Thoracic aorta (tissue), 2 donors: ENCODE data around the gene CACNA2D3. TPM values are rescaled to one million over a fixed set of nuclear protein-coding genes. Genes with fewer than 3 reads are reported as not detected.

Experiments used
- ATAC-seq: fragments of 150-250 bp; one replicate; pipeline ENCODE4 v1.8.0; 2017; ENCODE audit warnings: low read depth; ENCODE audit not compliant: insufficient number of reproducible peaks, low FRiP score
- DNase-seq: peaks from one replicate; pipeline ENCODE4 v3.0.0-alpha.2; 2020; ENCODE audit warnings: low spot score
- H3K27ac ChIP-seq, 2 donors: fragments of 200-600 bp; sonication (generic); 1 replicate in 1 of 2; 2 replicates in 1 of 2; pipeline ENCODE4 v1.5.1; 2016; ENCODE audit warnings: mild to moderate bottlenecking in 2 of 2, moderate library complexity in 2 of 2
- H3K27me3 ChIP-seq: fragments of 200-600 bp; sonication (generic); replicated peaks from 2 replicates; pipeline ENCODE4 v1.6.0; 2016; ENCODE audit warnings: mild to moderate bottlenecking; ENCODE audit not compliant: insufficient read depth
- H3K36me3 ChIP-seq: fragments of 200-600 bp; sonication (generic); one replicate; pipeline ENCODE4 v1.5.1; 2016
- H3K4me1 ChIP-seq, 2 donors: fragments of 200-600 bp; sonication (generic); 1 replicate in 1 of 2; 2 replicates in 1 of 2; pipeline versions ENCODE4 v1.5.1 to v1.6.0; 2016; ENCODE audit warnings: low read depth in 2 of 2, mild to moderate bottlenecking in 1 of 2; ENCODE audit not compliant: control insufficient read depth in 1 of 2
- H3K4me3 ChIP-seq: fragments of 200-600 bp; sonication (generic); 2 replicates; pipeline ENCODE4 v1.5.1; 2016; ENCODE audit warnings: mild to moderate bottlenecking
- H3K9me3 ChIP-seq: fragments of 200-600 bp; sonication (generic); 2 replicates; pipeline ENCODE4 v1.5.1; 2016
- total RNA-seq, 2 donors: library from RNA; depleted of rRNA; stranded (reverse); fragments of >200 nt; gene quantifications; one replicate each; pipeline versions ENCODE4 v1.1.0 to v1.2.3, GENCODE V29; 2016
- TF ChIP-seq, protein P1 (sequence below): fragments of 200-600 bp; sonication (generic); IDR thresholded peaks from one replicate; pipeline ENCODE4 v1.5.1; 2019; ENCODE audit warnings: antibody characterized with exemption

Gene CACNA2D3
- total RNA-seq, 2 donors from 2014 or later: 3.2 to 4.0 TPM

DNA sequence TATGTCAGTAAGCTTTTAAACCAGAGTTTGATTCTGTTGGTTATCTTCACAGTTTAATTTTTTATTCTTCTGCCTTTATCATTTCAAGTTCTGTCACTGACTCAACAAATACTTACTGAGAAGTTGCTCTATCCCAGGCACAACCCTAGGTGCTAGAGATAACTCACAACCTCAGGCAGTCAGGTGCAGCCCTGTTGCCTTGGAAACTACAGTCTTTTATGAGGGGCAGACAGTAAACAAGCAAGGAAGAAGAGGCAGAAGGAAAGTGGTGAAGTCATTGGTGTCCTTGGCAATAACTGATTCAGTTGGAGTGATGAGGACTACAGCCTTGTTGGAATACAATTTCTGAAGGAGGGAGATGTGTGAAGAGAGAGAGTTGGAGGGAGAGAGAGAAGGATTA lies 947.6 kb downstream of the CACNA2D3 start:
- no peaks in the 10 kb centered on the region for H3K9me3 ChIP-seq
- no peak for DNase-seq
- H3K27me3 ChIP-seq: no peaks in the 10 kb centered on the region
- H3K4me1 ChIP-seq: no peaks in the 10 kb centered on the region
- no peak overlapping the region for H3K27ac ChIP-seq
- TF ChIP-seq, protein P1, sequence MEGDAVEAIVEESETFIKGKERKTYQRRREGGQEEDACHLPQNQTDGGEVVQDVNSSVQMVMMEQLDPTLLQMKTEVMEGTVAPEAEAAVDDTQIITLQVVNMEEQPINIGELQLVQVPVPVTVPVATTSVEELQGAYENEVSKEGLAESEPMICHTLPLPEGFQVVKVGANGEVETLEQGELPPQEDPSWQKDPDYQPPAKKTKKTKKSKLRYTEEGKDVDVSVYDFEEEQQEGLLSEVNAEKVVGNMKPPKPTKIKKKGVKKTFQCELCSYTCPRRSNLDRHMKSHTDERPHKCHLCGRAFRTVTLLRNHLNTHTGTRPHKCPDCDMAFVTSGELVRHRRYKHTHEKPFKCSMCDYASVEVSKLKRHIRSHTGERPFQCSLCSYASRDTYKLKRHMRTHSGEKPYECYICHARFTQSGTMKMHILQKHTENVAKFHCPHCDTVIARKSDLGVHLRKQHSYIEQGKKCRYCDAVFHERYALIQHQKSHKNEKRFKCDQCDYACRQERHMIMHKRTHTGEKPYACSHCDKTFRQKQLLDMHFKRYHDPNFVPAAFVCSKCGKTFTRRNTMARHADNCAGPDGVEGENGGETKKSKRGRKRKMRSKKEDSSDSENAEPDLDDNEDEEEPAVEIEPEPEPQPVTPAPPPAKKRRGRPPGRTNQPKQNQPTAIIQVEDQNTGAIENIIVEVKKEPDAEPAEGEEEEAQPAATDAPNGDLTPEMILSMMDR: no peak
- H3K4me3 ChIP-seq: no peak overlapping the region
- no peaks in the 10 kb centered on the region for H3K36me3 ChIP-seq
- ATAC-seq: no peak

- no peaks in the 10 kb centered on the region for H3K27me3 ChIP-seq
- no peak for ATAC-seq
Measured at GRCh38 chr3:55074796-55075195, 952.4 kb downstream of the CACNA2D3 start.

GRCh38 chr3:55075846-55076245 lies 953.5 kb downstream of the CACNA2D3 start:
- ATAC-seq (no peak), DNase-seq (no peak)
- Histone ChIP-seq H3K36me3 (no peaks in the 10 kb centered on the region), H3K27me3 (no peaks in the 10 kb centered on the region), H3K9me3 (no peaks in the 10 kb centered on the region), H3K4me3 (no peak overlapping the region), H3K4me1 (no peaks in the 10 kb centered on the region), H3K27ac (no peak overlapping the region)
- TF ChIP-seq, protein P1: no peak

More at GRCh38 chr3:55074796-55075195, 952.4 kb downstream of the CACNA2D3 start:
- Histone ChIP-seq H3K4me3 (no peak overlapping the region), H3K4me1 (no peaks in the 10 kb centered on the region), H3K27ac (no peak overlapping the region), H3K9me3 (no peaks in the 10 kb centered on the region), H3K36me3 (no peaks in the 10 kb centered on the region)
- no peak for DNase-seq
- TF ChIP-seq, protein P1: no peak

- H3K27me3 ChIP-seq: no peaks in the 10 kb centered on the region
- no peaks in the 10 kb centered on the region for H3K9me3 ChIP-seq
- TF ChIP-seq, protein P1: no peak
- no peak for ATAC-seq
- no peak overlapping the region for H3K4me3 ChIP-seq
- no peaks in the 10 kb centered on the region for H3K36me3 ChIP-seq
- H3K4me1 ChIP-seq: no peaks in the 10 kb centered on the region
- DNase-seq: no peak
- no peak overlapping the region for H3K27ac ChIP-seq
Measured at GRCh38 chr3:55077726-55078125, 955.4 kb downstream of the CACNA2D3 start.

DNA sequence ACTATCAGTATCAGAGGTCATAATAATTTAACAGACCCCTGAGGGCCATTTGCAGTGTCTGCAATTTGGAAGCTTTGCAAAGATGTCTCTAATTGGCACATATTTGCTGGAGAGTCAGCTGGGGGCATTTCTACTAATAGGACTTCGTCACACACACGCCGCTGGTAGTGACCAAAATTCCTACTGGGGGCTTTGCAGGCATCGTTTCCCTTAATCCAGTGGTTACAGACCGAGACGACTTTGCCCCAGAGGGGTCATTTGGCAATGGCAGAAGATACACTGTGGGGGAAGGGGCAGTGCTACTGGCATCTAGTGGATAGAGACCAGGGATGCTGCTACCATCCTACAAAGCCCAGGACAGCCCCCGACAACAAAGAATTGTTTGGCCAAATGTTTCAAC lies 956.5 kb downstream of the CACNA2D3 start:
- no peaks in the 10 kb centered on the region for H3K36me3 ChIP-seq
- no peak for ATAC-seq
- TF ChIP-seq, protein P1: no peak
- H3K4me3 ChIP-seq: no peak overlapping the region
- H3K27me3 ChIP-seq: no peaks in the 10 kb centered on the region
- no peaks in the 10 kb centered on the region for H3K4me1 ChIP-seq
- H3K27ac ChIP-seq: no peak overlapping the region
- H3K9me3 ChIP-seq: no peaks in the 10 kb centered on the region
- no peak for DNase-seq
